ENCODE measurements around the gene IFNA8.

The IFNA8 gene

DNA sequence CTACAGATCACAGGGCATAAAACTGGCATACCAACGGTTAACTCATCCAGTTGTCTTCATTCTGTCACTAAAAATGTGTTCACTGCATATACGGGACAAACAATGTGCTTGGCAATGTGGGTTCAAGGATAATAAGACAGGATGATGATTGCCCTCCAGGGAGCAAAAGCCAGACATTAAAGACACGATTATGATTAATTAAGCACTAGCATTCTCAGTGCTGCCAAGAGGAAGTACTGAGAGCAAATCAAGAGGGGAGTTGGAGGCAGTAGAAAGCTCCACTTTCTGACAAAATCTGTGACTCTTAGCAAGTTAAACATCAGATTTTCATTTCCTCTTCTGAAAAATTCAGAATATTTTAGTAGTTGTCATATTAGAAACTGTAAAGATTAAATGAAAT is 9.0 kb upstream of the IFNA8 start:
- intact Hi-C loops (cut with DNase I; ENCODE audit: low total_unique reads): loop anchor here (10.0 kb wide), 1 partner anchor 75 kb away; no protein-coding TSS in a partner anchor
- Histone ChIP-seq H3K4me3 (no peak overlapping the region), H3K27me3 (peaks cover 7 to 54% of the 10 kb centered on the region in 2 donors), H3K4me1 (peaks cover 0 to 30% (median 12%) of the 10 kb centered on the region in 4 donors), H3K36me3 (no peaks in the 10 kb centered on the region), H3K9me3 (no peaks in the 10 kb centered on the region), H3K27ac (no peak overlapping the region)
- TF ChIP-seq, protein P1, sequence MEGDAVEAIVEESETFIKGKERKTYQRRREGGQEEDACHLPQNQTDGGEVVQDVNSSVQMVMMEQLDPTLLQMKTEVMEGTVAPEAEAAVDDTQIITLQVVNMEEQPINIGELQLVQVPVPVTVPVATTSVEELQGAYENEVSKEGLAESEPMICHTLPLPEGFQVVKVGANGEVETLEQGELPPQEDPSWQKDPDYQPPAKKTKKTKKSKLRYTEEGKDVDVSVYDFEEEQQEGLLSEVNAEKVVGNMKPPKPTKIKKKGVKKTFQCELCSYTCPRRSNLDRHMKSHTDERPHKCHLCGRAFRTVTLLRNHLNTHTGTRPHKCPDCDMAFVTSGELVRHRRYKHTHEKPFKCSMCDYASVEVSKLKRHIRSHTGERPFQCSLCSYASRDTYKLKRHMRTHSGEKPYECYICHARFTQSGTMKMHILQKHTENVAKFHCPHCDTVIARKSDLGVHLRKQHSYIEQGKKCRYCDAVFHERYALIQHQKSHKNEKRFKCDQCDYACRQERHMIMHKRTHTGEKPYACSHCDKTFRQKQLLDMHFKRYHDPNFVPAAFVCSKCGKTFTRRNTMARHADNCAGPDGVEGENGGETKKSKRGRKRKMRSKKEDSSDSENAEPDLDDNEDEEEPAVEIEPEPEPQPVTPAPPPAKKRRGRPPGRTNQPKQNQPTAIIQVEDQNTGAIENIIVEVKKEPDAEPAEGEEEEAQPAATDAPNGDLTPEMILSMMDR (IDR thresholded peaks at IDR 0.05): no peak
- DNase-seq: no peak

DNA sequence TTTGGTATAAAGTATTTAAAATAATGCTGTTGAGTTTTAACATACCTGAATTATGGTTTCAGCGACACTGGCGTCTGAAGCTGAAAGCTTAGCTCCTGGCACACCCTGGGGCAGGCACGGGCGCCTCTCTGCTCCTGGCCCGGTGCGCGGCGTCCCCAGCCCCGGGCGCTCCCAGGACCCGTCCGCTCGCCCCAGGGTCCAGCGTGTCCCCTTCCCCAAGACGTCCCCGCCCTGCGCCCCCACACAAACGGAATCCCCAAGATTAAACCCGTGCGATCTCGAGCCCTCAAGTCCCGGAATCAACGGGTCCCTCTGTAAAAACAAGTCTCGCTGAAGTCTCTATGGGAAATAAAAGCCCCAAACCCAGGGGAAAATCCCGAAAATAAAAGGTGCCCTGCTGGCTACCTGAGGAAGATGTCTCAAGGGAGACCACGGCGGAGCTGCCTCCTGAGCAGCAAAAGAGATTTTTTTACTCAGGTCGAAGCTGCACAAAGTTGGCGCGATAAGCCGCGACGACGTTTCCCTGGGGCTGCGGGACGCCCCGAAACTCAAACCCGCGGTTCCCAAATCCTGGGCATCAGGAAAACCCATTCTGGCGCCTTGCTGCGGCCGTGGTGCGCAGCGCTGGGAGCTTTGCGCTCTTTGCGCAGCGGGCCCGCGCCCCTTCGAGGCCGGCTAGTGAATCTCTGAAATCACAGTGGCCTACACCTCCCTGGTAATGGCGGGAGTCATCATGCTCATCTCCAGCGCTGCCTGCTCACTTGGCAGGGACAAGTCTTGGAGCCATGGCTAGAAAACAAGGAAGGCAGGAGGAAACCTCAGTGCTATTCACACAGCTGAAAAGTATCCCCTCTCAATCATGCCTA is 6.3 kb upstream of the IFNA8 start:
- intact Hi-C loops (cut with DNase I; ENCODE audit: low total_unique reads): no loop called here
- peak overlapping the region; percentile 6 to 13 for H3K4me3 ChIP-seq
- TF ChIP-seq, protein P1 (IDR thresholded peaks at IDR 0.05): no peak

DNA sequence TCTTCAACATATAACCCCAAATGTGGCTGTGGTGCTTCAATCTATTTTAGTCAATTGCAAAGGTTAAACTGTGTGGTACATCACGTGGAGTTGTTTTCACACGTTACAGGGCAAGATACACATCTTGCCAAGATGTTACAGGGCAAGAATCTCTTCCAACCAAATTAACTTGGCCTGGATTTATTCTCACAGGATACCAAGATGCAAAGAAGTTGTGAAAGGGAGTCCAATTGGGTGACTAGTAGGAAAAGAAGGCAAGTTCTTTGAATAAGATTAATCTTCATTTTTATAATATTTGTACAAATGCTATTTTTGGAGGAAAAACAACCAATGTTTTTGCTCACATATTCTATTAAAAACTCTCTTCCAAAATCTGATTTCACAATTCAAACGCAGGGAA is 4.8 kb upstream of the IFNA8 start:
- no peak for DNase-seq
- intact Hi-C loops (cut with DNase I; ENCODE audit: low total_unique reads): no loop called here
- Histone ChIP-seq H3K4me3 (no peak overlapping the region), H3K9me3 (no peaks in the 10 kb centered on the region), H3K4me1 (peaks cover 0 to 22% (median 5%) of the 10 kb centered on the region in 4 donors), H3K36me3 (no peaks in the 10 kb centered on the region), H3K27ac (no peak overlapping the region), H3K27me3 (peaks cover 7 to 32% of the 10 kb centered on the region in 2 donors)
- TF ChIP-seq, protein P1 (IDR thresholded peaks at IDR 0.05): no peak

More for the DNA sequence above, 6.3 kb upstream of the IFNA8 start:
- Histone ChIP-seq H3K27me3 (peaks cover 7 to 35% of the 10 kb centered on the region in 2 donors), H3K9me3 (no peaks in the 10 kb centered on the region), H3K36me3 (no peaks in the 10 kb centered on the region), H3K27ac (no peak overlapping the region), H3K4me1 (peaks cover 0 to 22% (median 5%) of the 10 kb centered on the region in 4 donors)
- no peak for DNase-seq

DNA sequence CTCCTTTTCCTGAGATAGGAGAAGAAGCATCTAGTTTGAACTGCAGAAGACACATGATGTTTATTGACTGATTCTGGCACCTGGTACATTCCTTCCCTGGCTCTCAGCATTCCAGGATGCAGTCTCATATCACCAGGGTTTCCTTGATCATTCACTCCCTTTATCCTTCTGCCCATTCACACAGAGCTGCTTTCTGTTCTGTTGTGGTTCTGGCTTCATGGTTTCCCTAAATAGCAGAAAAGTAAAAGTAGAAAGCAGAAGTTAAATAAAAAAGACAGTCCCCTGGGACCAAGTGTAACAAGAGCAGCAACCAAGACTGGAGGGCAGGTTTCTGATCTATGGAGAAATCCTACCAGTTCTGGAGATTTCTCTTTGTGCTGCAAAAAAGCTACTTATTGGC is 3.2 kb downstream of the IFNA8 start:
- no peak for DNase-seq
- H3K27ac ChIP-seq: no peak overlapping the region
- intact Hi-C loops (cut with DNase I; ENCODE audit: low total_unique reads): no loop called here
- no peaks in the 10 kb centered on the region for H3K36me3 ChIP-seq
- H3K4me1 ChIP-seq: no peaks in the 10 kb centered on the region
- TF ChIP-seq, protein P1 (IDR thresholded peaks at IDR 0.05): no peak
- H3K9me3 ChIP-seq: no peaks in the 10 kb centered on the region
- H3K4me3 ChIP-seq: no peak overlapping the region
- no peaks in the 10 kb centered on the region for H3K27me3 ChIP-seq

DNA sequence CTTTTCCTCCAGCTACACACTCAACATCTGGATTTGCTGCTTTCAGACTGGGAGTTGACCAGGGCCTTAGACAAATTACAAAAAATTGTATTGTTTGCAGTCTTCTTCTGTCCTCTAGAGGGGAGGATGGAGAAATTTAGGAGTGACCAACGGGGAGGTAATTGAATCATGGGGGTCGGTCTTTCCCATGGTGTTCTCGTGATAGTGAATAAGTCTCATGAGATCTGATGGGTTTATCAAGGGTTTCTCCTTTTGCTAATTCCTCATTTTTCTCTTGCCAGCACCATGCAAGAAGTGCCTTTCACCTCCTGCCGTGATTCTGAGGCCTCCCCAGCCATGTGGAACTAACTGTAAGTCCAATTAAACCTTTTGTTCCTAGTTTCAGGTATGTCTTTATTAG is 4.2 kb downstream of the IFNA8 start:
- no peak overlapping the region for H3K4me3 ChIP-seq
- TF ChIP-seq, protein P1 (IDR thresholded peaks at IDR 0.05): no peak
- H3K4me1 ChIP-seq: no peaks in the 10 kb centered on the region
- no peaks in the 10 kb centered on the region for H3K9me3 ChIP-seq
- intact Hi-C loops (cut with DNase I; ENCODE audit: low total_unique reads): no loop called here
- no peak for DNase-seq
- H3K27me3 ChIP-seq: no peaks in the 10 kb centered on the region
- H3K36me3 ChIP-seq: no peaks in the 10 kb centered on the region
- H3K27ac ChIP-seq: no peak overlapping the region
